Liver (tissue), 9 donors: Measurements from ENCODE around the gene PSMD1. TPM values are rescaled to one million over a fixed set of nuclear protein-coding genes. Genes with fewer than 3 reads are reported as not detected.

Experiments
- DNase-seq: peaks from one replicate; pipeline ENCODE4 v3.0.0-alpha.2; 2017; ENCODE audit warnings: low spot score
- H3K27ac ChIP-seq, 2 donors: one replicate each; pipeline ENCODE4 v1.7.0; 2013; ENCODE audit warnings: inconsistent platforms in 2 of 2, low read length in 2 of 2, control low read depth in 1 of 2, low read depth in 1 of 2, mild to moderate bottlenecking in 1 of 2
- H3K27me3 ChIP-seq, 4 donors: one replicate each; pipeline versions ENCODE4 v1.6.1 to v1.7.0; 2013; ENCODE audit warnings: low read length in 3 of 4, inconsistent platforms in 1 of 4, mild to moderate bottlenecking in 1 of 4, moderate library complexity in 1 of 4; ENCODE audit not compliant: control insufficient read depth in 4 of 4, insufficient read depth in 4 of 4
- H3K36me3 ChIP-seq, 4 donors: one replicate each; pipeline versions ENCODE4 v1.6.1 to v1.7.0; 2013; ENCODE audit warnings: low read length in 3 of 4, mild to moderate bottlenecking in 3 of 4, low read depth in 1 of 4, moderate library complexity in 1 of 4; ENCODE audit not compliant: control insufficient read depth in 4 of 4, insufficient read depth in 3 of 4
- H3K4me1 ChIP-seq, 4 donors: one replicate each; pipeline versions ENCODE4 v1.6.1 to v1.7.0; 2013; ENCODE audit warnings: low read length in 3 of 4, mild to moderate bottlenecking in 3 of 4, moderate library complexity in 1 of 4; ENCODE audit not compliant: control insufficient read depth in 4 of 4, insufficient read depth in 4 of 4
- H3K4me3 ChIP-seq, 3 donors: one replicate each; pipeline versions ENCODE4 v1.6.1 to v1.7.0; 2013; ENCODE audit warnings: low read length in 3 of 3, control low read depth in 1 of 3, low read depth in 1 of 3, mild to moderate bottlenecking in 1 of 3
- H3K9ac ChIP-seq, 2 donors: one replicate each; pipeline ENCODE4 v1.7.0; 2013; ENCODE audit warnings: low read length in 2 of 2, mild to moderate bottlenecking in 2 of 2, moderate library complexity in 2 of 2, control low read depth in 1 of 2, low read depth in 1 of 2
- H3K9me3 ChIP-seq, 4 donors: one replicate each; pipeline versions ENCODE4 v1.6.1 to v1.7.0; 2013; ENCODE audit warnings: low read length in 3 of 4; ENCODE audit not compliant: control insufficient read depth in 4 of 4
- ATF3 ChIP-seq: IDR thresholded peaks from 2 replicates; pipeline ENCODE4 v1.6.1; 2016; ENCODE audit warnings: antibody characterized with exemption
- CTCF ChIP-seq: fragments of 150-350 bp; IDR thresholded peaks from 2 replicates; pipeline ENCODE4 v1.5.1; 2017; ENCODE audit warnings: improper control_type of control experiment, low read depth, low read length; ENCODE audit not compliant: missing input control
- EGR1 ChIP-seq, 2 donors: IDR thresholded peaks; 2 replicates each; pipeline ENCODE4 v1.6.1; 2016 to 2018; ENCODE audit warnings: antibody characterized with exemption in 2 of 2, low read depth in 2 of 2
- FOXA1 ChIP-seq: IDR thresholded peaks from 2 replicates; pipeline ENCODE4 v1.6.1; 2016; ENCODE audit warnings: antibody characterized with exemption
- FOXA2 ChIP-seq: IDR thresholded peaks from 2 replicates; pipeline ENCODE4 v1.6.1; 2016; ENCODE audit warnings: antibody characterized with exemption
- GABPA ChIP-seq, 2 donors: IDR thresholded peaks in 1 of 2; conservative IDR thresholded peaks in 1 of 2; 2 replicates each; pipeline ENCODE4 v1.6.1; 2016; ENCODE audit warnings: antibody characterized with exemption in 2 of 2, mild to moderate bottlenecking in 1 of 2, moderate library complexity in 1 of 2
- HNF4A ChIP-seq, 2 donors: conservative IDR thresholded peaks; 2 replicates each; pipeline ENCODE4 v1.6.1; 2016; ENCODE audit warnings: antibody characterized with exemption in 2 of 2, mild to moderate bottlenecking in 2 of 2
- HNF4G ChIP-seq: IDR thresholded peaks from 2 replicates; pipeline ENCODE4 v1.6.1; 2016; ENCODE audit warnings: antibody characterized with exemption
- JUND ChIP-seq, 2 donors: IDR thresholded peaks; 2 replicates each; pipeline ENCODE4 v1.6.1; 2016; ENCODE audit warnings: antibody characterized with exemption in 2 of 2
- MAX ChIP-seq: IDR thresholded peaks from 2 replicates; pipeline ENCODE4 v1.6.1; 2016; ENCODE audit warnings: antibody characterized with exemption
- NR2F2 ChIP-seq: IDR thresholded peaks from 2 replicates; pipeline ENCODE4 v1.6.1; 2016; ENCODE audit warnings: antibody characterized with exemption
- RAD21 ChIP-seq, 2 donors: IDR thresholded peaks; 2 replicates each; pipeline ENCODE4 v1.6.1; 2016; ENCODE audit warnings: antibody characterized with exemption in 2 of 2, mild to moderate bottlenecking in 2 of 2
- REST ChIP-seq: IDR thresholded peaks from 2 replicates; pipeline ENCODE4 v1.6.1; 2016; ENCODE audit warnings: antibody characterized with exemption, mild to moderate bottlenecking
- RXRA ChIP-seq, 2 donors: IDR thresholded peaks; 2 replicates each; pipeline ENCODE4 v1.6.1; 2017 to 2018; ENCODE audit warnings: antibody characterized with exemption in 2 of 2, mild to moderate bottlenecking in 1 of 2
- SP1 ChIP-seq: IDR thresholded peaks from 2 replicates; pipeline ENCODE4 v1.6.1; 2018; ENCODE audit warnings: antibody characterized with exemption, mild to moderate bottlenecking
- TAF1 ChIP-seq: conservative IDR thresholded peaks from 2 replicates; pipeline ENCODE4 v1.6.1; 2016; ENCODE audit warnings: antibody characterized with exemption, mild to moderate bottlenecking
- YY1 ChIP-seq: IDR thresholded peaks from 2 replicates; pipeline ENCODE4 v1.6.1; 2016; ENCODE audit warnings: antibody characterized with exemption, mild to moderate bottlenecking
- ZBTB33 ChIP-seq: IDR thresholded peaks from 2 replicates; pipeline ENCODE4 v1.6.1; 2016; ENCODE audit warnings: antibody characterized with exemption
- WGBS: extraction: QIAGEN DNeasy Blood & Tissue Kit; methylation state at CpG from one replicate; pipeline ENCODE4 v1.1.7; 2013; 5-methylcytosine and 5-hydroxymethylcytosine counted together
- polyA plus RNA-seq, 2 donors: library from polyadenylated mRNA; stranded (reverse) in 1 of 2; unstranded in 1 of 2; fragments of 200-250 nt in 1 of 2; fragments of >200 nt in 1 of 2; fragmentation: Nextera tagmentation in 1 of 2; extraction: Ambion mirVana in 1 of 2; gene quantifications; one replicate each; pipeline versions ENCODE4 v1.2.1 to v1.2.3, GENCODE V29; 2013 to 2015
- total RNA-seq, 2 donors: library from RNA; depleted of rRNA; stranded (reverse); fragments of >200 nt; gene quantifications; one replicate each; pipeline ENCODE4 v1.2.3, GENCODE V29; 2014
- donor health status: healthy.
- donor health status: healthy.
- donor health status: healthy.
- donor health status: healthy.
- donor health status: healthy.

Gene PSMD1
- total and polyA plus RNA-seq, 4 donors: 31.7 to 83.3 (median 68.1) TPM

GRCh38 chr2:231163011-231163410 is 106.3 kb downstream of the PSMD1 start:
- WGBS: 93% methylated on average over 3 of the region's 3 CpGs
- DNase-seq: no peak
- Histone ChIP-seq H3K9ac (no peak overlapping the region), H3K27me3 (no peaks in the 10 kb centered on the region), H3K36me3 (peaks cover 3 to 46% (median 40%) of the 10 kb centered on the region in 4 donors), H3K4me3 (no peak overlapping the region), H3K27ac (no peak overlapping the region), H3K4me1 (no peaks in the 10 kb centered on the region), H3K9me3 (no peaks in the 10 kb centered on the region)
- no peak for TF ChIP-seq YY1
- no peak for TF ChIP-seq FOXA1
- TF ChIP-seq NR2F2: no peak
- no peak for TF ChIP-seq GABPA (IDR thresholded peaks at IDR 0.05 in 1 of 2, conservative IDR thresholded peaks at IDR 0.05 in 1 of 2)
- no peak for TF ChIP-seq HNF4A (conservative IDR thresholded peaks at IDR 0.05)
- TF ChIP-seq FOXA2: no peak

- Histone ChIP-seq H3K9me3 (no peaks in the 10 kb centered on the region), H3K4me1 (no peaks in the 10 kb centered on the region), H3K4me3 (no peak overlapping the region), H3K27me3 (no peaks in the 10 kb centered on the region), H3K27ac (no peak overlapping the region), H3K9ac (no peak overlapping the region), H3K36me3 (peaks cover 3 to 46% (median 43%) of the 10 kb centered on the region in 4 donors)
- 95% methylated on average over 4 of the region's 4 CpGs for WGBS
- TF ChIP-seq FOXA2: no peak
- no peak for TF ChIP-seq FOXA1
- DNase-seq: no peak
These were observed 106.9 kb downstream of the PSMD1 start for GRCh38 chr2:231163414-231164095.

GRCh38 chr2:231167745-231168459 is 111.2 kb downstream of the PSMD1 start:
- no peak for DNase-seq
- no peak overlapping the region for H3K4me3 ChIP-seq
- no peaks in the 10 kb centered on the region for H3K4me1 ChIP-seq
- H3K27me3 ChIP-seq: no peaks in the 10 kb centered on the region
- 87% methylated on average over 6 of the region's 6 CpGs for WGBS
- peaks cover 4 to 60% (median 58%) of the 10 kb centered on the region in 4 donors for H3K36me3 ChIP-seq
- H3K9me3 ChIP-seq: no peaks in the 10 kb centered on the region
- H3K9ac ChIP-seq: no peak overlapping the region
- TF ChIP-seq FOXA1 (no peak), CTCF (no peak), RAD21 (IDR thresholded peaks at IDR 0.05) (no peak), ATF3 (no peak), TAF1 (no peak), ZBTB33 (no peak), GABPA (IDR thresholded peaks at IDR 0.05 in 1 of 2, conservative IDR thresholded peaks at IDR 0.05 in 1 of 2) (no peak), JUND (IDR thresholded peaks at IDR 0.05) (no peak), YY1 (no peak), HNF4A (conservative IDR thresholded peaks at IDR 0.05) (no peak), REST (no peak), MAX (no peak), RXRA (IDR thresholded peaks at IDR 0.05) (no peak), NR2F2 (no peak), FOXA2 (no peak), SP1 (no peak), EGR1 (IDR thresholded peaks at IDR 0.05; ENCODE audit: low read depth in 2 of 2) (no peak), HNF4G (no peak)
- no peak overlapping the region for H3K27ac ChIP-seq
